HepG2 (cell line): ENCODE results near the gene IGIP. TPM values are rescaled to one million over a fixed set of nuclear protein-coding genes. Genes with fewer than 3 reads are reported as not detected.

Experiments used
- CEBPG ChIP-seq: IDR thresholded peaks from 2 replicates; pipeline ENCODE4 v1.6.1; 2016
- DPF2 ChIP-seq: sonication (generic); formaldehyde crosslinking; IDR thresholded peaks from 2 replicates; pipeline ENCODE4 v1.4.0; 2020; ENCODE audit warnings: mild to moderate bottlenecking, low read depth, missing genetic modification reagents, borderline replicate concordance
- E2F2 ChIP-seq: sonication (generic); formaldehyde crosslinking; IDR thresholded peaks from 2 replicates; pipeline ENCODE4 v1.4.0; 2020; ENCODE audit warnings: missing genetic modification reagents, borderline replicate concordance
- FIP1L1 ChIP-seq: fragments of 200-400 bp; formaldehyde crosslinking; IDR thresholded peaks from 2 replicates; pipeline ENCODE4 v1.6.1; 2018; ENCODE audit warnings: low read depth, mild to moderate bottlenecking, low read length, moderate library complexity, borderline replicate concordance; ENCODE audit not compliant: insufficient read depth
- FOXP1 ChIP-seq, 2 experiments: fragments of 450-650 bp in 1 of 2; IDR thresholded peaks; 2 replicates each; pipeline ENCODE4 v1.6.1; 2017 to 2018; ENCODE audit warnings: antibody characterized with exemption in 1 of 2
- GABPB1 ChIP-seq: IDR thresholded peaks from 2 replicates; pipeline ENCODE4 v1.6.1; 2016; ENCODE audit warnings: mild to moderate bottlenecking, missing genetic modification reagents, moderate library complexity, missing compliant biosample characterization
- KLF16 ChIP-seq, 2 experiments: sonication (generic) in 1 of 2; formaldehyde crosslinking in 1 of 2; IDR thresholded peaks; 2 replicates each; pipeline versions ENCODE4 v1.6.1 to v1.8.0; 2016 to 2023; ENCODE audit warnings: missing genetic modification reagents in 2 of 2, missing compliant biosample characterization in 1 of 2
- MAFG ChIP-seq: sonication (generic); formaldehyde crosslinking; IDR thresholded peaks from 2 replicates; pipeline ENCODE4 v1.5.1; 2020; ENCODE audit warnings: mild to moderate bottlenecking, missing genetic modification reagents
- MBNL3 ChIP-seq: fragments of 250-450 bp; sonication (Bioruptor Pico); conservative IDR thresholded peaks from 2 replicates; pipeline ENCODE4 v1.8.0; 2022; ENCODE audit warnings: mild to moderate bottlenecking, inconsistent platforms
- MXD3 ChIP-seq: IDR thresholded peaks from 2 replicates; pipeline ENCODE4 v1.6.1; 2016; ENCODE audit warnings: mild to moderate bottlenecking, missing biosample characterization, missing genetic modification reagents
- NFKB2 ChIP-seq: sonication (generic); formaldehyde crosslinking; IDR thresholded peaks from 2 replicates; pipeline ENCODE4 v1.4.0; 2020; ENCODE audit warnings: missing genetic modification reagents, borderline replicate concordance
- NFKBIZ ChIP-seq: IDR thresholded peaks from 2 replicates; pipeline ENCODE4 v1.6.1; 2018; ENCODE audit warnings: missing genetic modification reagents, missing compliant biosample characterization
- POGZ ChIP-seq: sonication (generic); formaldehyde crosslinking; IDR thresholded peaks from 2 replicates; pipeline ENCODE4 v1.4.0; 2020; ENCODE audit warnings: mild to moderate bottlenecking, missing genetic modification reagents
- REXO4 ChIP-seq: sonication (generic); formaldehyde crosslinking; IDR thresholded peaks from 2 replicates; pipeline ENCODE4 v1.8.0; 2022; ENCODE audit warnings: missing genetic modification reagents, mild to moderate bottlenecking, borderline replicate concordance
- SRSF1 ChIP-seq: fragments of 200-400 bp; formaldehyde crosslinking; optimal IDR thresholded peaks from 2 replicates; pipeline ENCODE3; 2017; ENCODE audit warnings: mild to moderate bottlenecking, low read depth, low read length, moderate library complexity
- TEF ChIP-seq: sonication (generic); formaldehyde crosslinking; IDR thresholded peaks from 2 replicates; pipeline ENCODE4 v1.5.0; 2020; ENCODE audit warnings: missing genetic modification reagents
- YEATS4 ChIP-seq: sonication (generic); formaldehyde crosslinking; IDR thresholded peaks from 2 replicates; pipeline ENCODE4 v1.4.0; 2020; ENCODE audit warnings: missing genetic modification reagents, borderline replicate concordance
- ZKSCAN5 ChIP-seq: sonication (generic); formaldehyde crosslinking; IDR thresholded peaks from 2 replicates; pipeline ENCODE4 v1.5.1; 2020; ENCODE audit warnings: mild to moderate bottlenecking, missing genetic modification reagents
- ZNF468 ChIP-seq: sonication (generic); formaldehyde crosslinking; IDR thresholded peaks from 2 replicates; pipeline ENCODE4 v1.8.0; 2022; ENCODE audit warnings: mild to moderate bottlenecking, moderate library complexity, missing genetic modification reagents
- ZNF572 ChIP-seq: sonication (generic); formaldehyde crosslinking; IDR thresholded peaks from 2 replicates; pipeline ENCODE4 v1.5.1; 2020; ENCODE audit warnings: mild to moderate bottlenecking, missing genetic modification reagents
- ZNF660 ChIP-seq: sonication (generic); formaldehyde crosslinking; IDR thresholded peaks from 2 replicates; pipeline ENCODE4 v1.5.1; 2020; ENCODE audit warnings: mild to moderate bottlenecking, low read depth, missing genetic modification reagents, borderline replicate concordance
- ZNF761 ChIP-seq: sonication (generic); formaldehyde crosslinking; conservative IDR thresholded peaks from 2 replicates; pipeline ENCODE4 v1.4.0; 2020; ENCODE audit warnings: mild to moderate bottlenecking, missing genetic modification reagents
- ZNF775 ChIP-seq: sonication (generic); formaldehyde crosslinking; IDR thresholded peaks from 2 replicates; pipeline ENCODE4 v1.4.0; 2020; ENCODE audit warnings: missing genetic modification reagents, mild to moderate bottlenecking, moderate library complexity, borderline replicate concordance
- polyA plus RNA-seq, 8 experiments: library from polyadenylated mRNA; depleted of rRNA in 3 of 8; stranded (reverse) in 7 of 8; unstranded in 1 of 8; fragments of >200 nt; fragmentation: Illumina TruSeq in 4 of 8; extraction: Trizol in 4 of 8; gene quantifications; 2 replicates each; pipeline versions ENCODE4 v1.2.1 to v1.2.3, GENCODE V29; 2011 to 2016; ENCODE audit warnings: low read depth in 4 of 8, missing spikeins in 1 of 8, mixed read lengths in 1 of 8; ENCODE audit not compliant: insufficient read depth in 1 of 8
- total RNA-seq, 5 experiments: library from RNA; depleted of rRNA; stranded (reverse); fragments of >200 nt; fragmentation: Illumina TruSeq; extraction: Trizol; gene quantifications; 2 replicates each; pipeline ENCODE4 v1.2.3, GENCODE V29; 2016; ENCODE audit warnings: low read depth in 1 of 5

IGIP gene
- total and polyA plus RNA-seq, 2 of the 13 experiments (the other 11 are each of a cell fraction or from before 2014, with no cell fraction given), result 1.7 to 2.1 TPM

- peak; percentile 91 for TF ChIP-seq CEBPG (CRISPR knock-in tag)
- TF ChIP-seq KLF16 (CRISPR knock-in tag; IDR thresholded peaks at IDR 0.05), result peak in 1 of 2 experiments; percentile 87; a peak in 2 of 4 replicates
- no peak for TF ChIP-seq NFKBIZ (CRISPR knock-in tag)
- no peak for TF ChIP-seq DPF2 (CRISPR knock-in tag)
- TF ChIP-seq ZNF572 (CRISPR knock-in tag), result 0 out of 2 replicates have a peak, but pooled peaks have one; percentile 16
- TF ChIP-seq SRSF1, result no peak
- peak; percentile 17; the same call in 1 of the 2 replicates for TF ChIP-seq MXD3 (CRISPR knock-in tag)
- TF ChIP-seq FOXP1 (IDR thresholded peaks at IDR 0.05), result no peak
- TF ChIP-seq FOXP1 (CRISPR knock-in tag; IDR thresholded peaks at IDR 0.05), result no peak
- no peak for TF ChIP-seq E2F2
- no peak for TF ChIP-seq ZNF468 (CRISPR knock-in tag)
- no peak; the same call in 1 of the 2 replicates for TF ChIP-seq REXO4 (CRISPR knock-in tag)
- no peak; the same call in 1 of the 2 replicates for TF ChIP-seq POGZ (CRISPR knock-in tag)
- no peak for TF ChIP-seq TEF
- TF ChIP-seq YEATS4, result no peak
- TF ChIP-seq ZKSCAN5 (CRISPR knock-in tag), result no peak
- TF ChIP-seq GABPB1 (CRISPR knock-in tag), result peak; percentile 92
- TF ChIP-seq ZNF761 (CRISPR knock-in tag), result no peak
- no peak for TF ChIP-seq MBNL3 (CRISPR knock-in tag)
- TF ChIP-seq ZNF660 (CRISPR knock-in tag), result no peak
- TF ChIP-seq FIP1L1, result no peak; the same call in 1 of the 2 replicates
- TF ChIP-seq MAFG (CRISPR knock-in tag), result no peak
- TF ChIP-seq NFKB2, result no peak; the same call in 1 of the 2 replicates
- TF ChIP-seq ZNF775, result no peak
These were observed 49.0 kb downstream of the IGIP start, which contains the start of gene CYSTM1 (continued) for GRCh38 chr5:140174465-140175366.
